Mesendoderm (in vitro differentiated cells): ENCODE data around the gene ANKRD10.
A peak's percentile ranks its signal among the peaks of the same experiment; 100 is the strongest.

ENCODE experiments used
- DNase-seq: peaks from one replicate; pipeline ENCODE4 v3.0.0; 2013
- H2AK5ac ChIP-seq: 2 replicates; pipeline ENCODE4 v1.6.1; 2013; ENCODE audit warnings: low read length, inconsistent platforms
- H2BK120ac ChIP-seq: 2 replicates; pipeline ENCODE4 v1.6.1; 2013; ENCODE audit warnings: low read depth, mild to moderate bottlenecking, low read length, moderate library complexity, mixed read lengths
- H2BK15ac ChIP-seq: replicated peaks from 2 replicates; pipeline ENCODE4 v1.6.1; 2013; ENCODE audit warnings: low read depth, mild to moderate bottlenecking, moderate library complexity
- H2BK5ac ChIP-seq: 2 replicates; pipeline ENCODE4 v1.6.1; 2013; ENCODE audit warnings: low read length, inconsistent platforms
- H3K18ac ChIP-seq: 2 replicates; pipeline ENCODE4 v1.6.1; 2013; ENCODE audit warnings: mild to moderate bottlenecking, low read length, mixed read lengths
- H3K23ac ChIP-seq: one replicate; pipeline ENCODE4 v1.6.1; 2013; ENCODE audit warnings: low read length
- H3K27ac ChIP-seq: 2 replicates; pipeline ENCODE4 v1.5.1; 2013; ENCODE audit warnings: low read depth, mild to moderate bottlenecking, inconsistent platforms, low read length, moderate library complexity
- H3K27me3 ChIP-seq: 2 replicates; pipeline ENCODE4 v1.6.1; 2013; ENCODE audit warnings: low read length, control low read depth, mild to moderate bottlenecking, inconsistent platforms; ENCODE audit not compliant: insufficient read depth, poor library complexity
- H3K36me3 ChIP-seq: 2 replicates; pipeline ENCODE4 v1.6.1; 2013; ENCODE audit warnings: low read length, inconsistent platforms; ENCODE audit not compliant: control insufficient read depth, insufficient read depth
- H3K4ac ChIP-seq: one replicate; pipeline ENCODE4 v1.6.1; 2013; ENCODE audit warnings: low read depth, mild to moderate bottlenecking, low read length, moderate library complexity
- H3K4me1 ChIP-seq: 2 replicates; pipeline ENCODE4 v1.6.1; 2013; ENCODE audit warnings: low read depth, low read length, inconsistent platforms; ENCODE audit not compliant: control insufficient read depth
- H3K4me2 ChIP-seq: 2 replicates; pipeline ENCODE4 v1.6.1; 2013; ENCODE audit warnings: low read length
- H3K4me3 ChIP-seq: 2 replicates; pipeline ENCODE4 v1.5.1; 2013; ENCODE audit warnings: mild to moderate bottlenecking, low read length
- H3K56ac ChIP-seq: one replicate; pipeline ENCODE4 v1.6.1; 2013; ENCODE audit warnings: low read length
- H3K79me1 ChIP-seq: 2 replicates; pipeline ENCODE4 v1.6.1; 2013; ENCODE audit warnings: low read length, inconsistent platforms
- H3K79me2 ChIP-seq: 2 replicates; pipeline ENCODE4 v1.6.1; 2013; ENCODE audit warnings: mild to moderate bottlenecking, low read length; ENCODE audit not compliant: control insufficient read depth, insufficient read depth
- H3K9ac ChIP-seq: 2 replicates; pipeline ENCODE4 v1.6.1; 2013; ENCODE audit warnings: low read length, inconsistent platforms
- H4K5ac ChIP-seq: one replicate; pipeline ENCODE4 v1.6.1; 2013; ENCODE audit warnings: low read length
- H4K8ac ChIP-seq: one replicate; pipeline ENCODE4 v1.6.1; 2013; ENCODE audit warnings: low read depth, mild to moderate bottlenecking, control low read depth, low read length, moderate library complexity
- WGBS: extraction: QIAGEN DNeasy Blood & Tissue Kit; methylation state at CpG from one replicate; pipeline ENCODE4 v1.1.7; 2013; ENCODE audit warnings: low lambda C conversion rate, missing lambda C conversion rate; ENCODE audit not compliant: insufficient coverage; ENCODE audit errors: extremely low coverage; 5-methylcytosine and 5-hydroxymethylcytosine counted together

ANKRD10 gene

GRCh38 chr13:110879482-110879881, 35.4 kb downstream of the ANKRD10 start:
- Histone ChIP-seq H3K23ac (no peak overlapping the region), H2BK120ac (no peak overlapping the region), H3K18ac (no peak overlapping the region), H3K79me2 (no peaks in the 10 kb centered on the region), H3K9ac (no peak overlapping the region), H3K27ac (no peak overlapping the region), H3K36me3 (no peaks in the 10 kb centered on the region), H3K27me3 (no peaks in the 10 kb centered on the region), H3K4me3 (no peak overlapping the region), H2BK15ac (no peak overlapping the region), H4K5ac (no peak overlapping the region), H3K4me2 (no peak overlapping the region), H2BK5ac (no peak overlapping the region), H3K4me1 (no peaks in the 10 kb centered on the region), H3K4ac (no peak overlapping the region), H4K8ac (no peak overlapping the region), H3K79me1 (no peaks in the 10 kb centered on the region), H2AK5ac (no peak overlapping the region), H3K56ac (no peak overlapping the region)
- no peak for DNase-seq
- WGBS = no CpG with 5 or more reads among the region's 15 CpGs

- no peak overlapping the region for H3K23ac ChIP-seq
- H3K4ac ChIP-seq = no peak overlapping the region
- H3K4me1 ChIP-seq = no peaks in the 10 kb centered on the region
- no peak overlapping the region for H4K5ac ChIP-seq
- H3K27ac ChIP-seq = no peak overlapping the region
- WGBS = no CpG with 5 or more reads among the region's 4 CpGs
- no peak overlapping the region for H3K18ac ChIP-seq
- no peak overlapping the region for H3K4me2 ChIP-seq
- no peak overlapping the region for H4K8ac ChIP-seq
- H2BK15ac ChIP-seq = no peak overlapping the region
- no peaks in the 10 kb centered on the region for H3K79me1 ChIP-seq
- no peaks in the 10 kb centered on the region for H3K79me2 ChIP-seq
- H2BK5ac ChIP-seq = no peak overlapping the region
- DNase-seq = no peak
- H3K56ac ChIP-seq = no peak overlapping the region
- no peak overlapping the region for H3K9ac ChIP-seq
- no peak overlapping the region for H3K4me3 ChIP-seq
- H3K36me3 ChIP-seq = no peaks in the 10 kb centered on the region
- H3K27me3 ChIP-seq = no peaks in the 10 kb centered on the region
- no peak overlapping the region for H2AK5ac ChIP-seq
- H2BK120ac ChIP-seq = no peak overlapping the region
Observed at GRCh38 chr13:110877737-110878258, 37.1 kb downstream of the ANKRD10 start.

- H3K18ac ChIP-seq = no peak overlapping the region
- H2BK15ac ChIP-seq = no peak overlapping the region
- no peak overlapping the region for H2BK120ac ChIP-seq
- no peak overlapping the region for H2AK5ac ChIP-seq
- no peak overlapping the region for H3K23ac ChIP-seq
- H3K4me1 ChIP-seq = no peaks in the 10 kb centered on the region
- H3K56ac ChIP-seq = no peak overlapping the region
- peak; percentile 68 for DNase-seq
- no peak overlapping the region for H3K27ac ChIP-seq
- no peak overlapping the region for H2BK5ac ChIP-seq
- H3K27me3 ChIP-seq = no peaks in the 10 kb centered on the region
- no peaks in the 10 kb centered on the region for H3K36me3 ChIP-seq
- WGBS = no CpG with 5 or more reads among the region's 3 CpGs
- H3K79me2 ChIP-seq = no peaks in the 10 kb centered on the region
- H3K4me3 ChIP-seq = no peak overlapping the region
- H3K9ac ChIP-seq = no peak overlapping the region
- no peaks in the 10 kb centered on the region for H3K79me1 ChIP-seq
- no peak overlapping the region for H4K5ac ChIP-seq
- H3K4ac ChIP-seq = no peak overlapping the region
- H4K8ac ChIP-seq = no peak overlapping the region
- no peak overlapping the region for H3K4me2 ChIP-seq
Observed at GRCh38 chr13:110876609-110877008, 38.3 kb downstream of the ANKRD10 start.

- Histone ChIP-seq H2AK5ac (no peak overlapping the region), H3K4ac (no peak overlapping the region), H4K8ac (no peak overlapping the region), H3K23ac (no peak overlapping the region), H3K9ac (no peak overlapping the region), H3K56ac (no peak overlapping the region), H3K36me3 (no peaks in the 10 kb centered on the region), H3K79me1 (no peaks in the 10 kb centered on the region), H4K5ac (no peak overlapping the region), H2BK15ac (no peak overlapping the region), H2BK5ac (no peak overlapping the region), H3K79me2 (no peaks in the 10 kb centered on the region), H3K27me3 (no peaks in the 10 kb centered on the region), H3K18ac (no peak overlapping the region), H3K27ac (no peak overlapping the region), H3K4me1 (no peaks in the 10 kb centered on the region), H3K4me2 (no peak overlapping the region), H2BK120ac (no peak overlapping the region), H3K4me3 (no peak overlapping the region)
- WGBS = no CpG with 5 or more reads among the region's 8 CpGs
- DNase-seq = no peak
Observed at GRCh38 chr13:110875241-110875640, 39.6 kb downstream of the ANKRD10 start.

GRCh38 chr13:110874508-110874960, 40.3 kb downstream of the ANKRD10 start:
- Histone ChIP-seq H3K4me1 (no peaks in the 10 kb centered on the region), H3K4me2 (peak overlapping the region; percentile 25), H3K56ac (peak overlapping the region; percentile 80), H3K27ac (no peak overlapping the region), H3K4ac (no peak overlapping the region), H3K4me3 (no peak overlapping the region), H2BK120ac (no peak overlapping the region), H3K79me2 (no peaks in the 10 kb centered on the region), H2BK5ac (no peak overlapping the region), H3K79me1 (no peaks in the 10 kb centered on the region), H2AK5ac (no peak overlapping the region), H3K23ac (no peak overlapping the region), H4K5ac (no peak overlapping the region), H3K27me3 (no peaks in the 10 kb centered on the region), H2BK15ac (no peak overlapping the region), H3K9ac (peak overlapping the region; percentile 57), H3K36me3 (no peaks in the 10 kb centered on the region), H4K8ac (no peak overlapping the region), H3K18ac (no peak overlapping the region)
- no CpG with 5 or more reads among the region's 32 CpGs for WGBS
- peak; percentile 76 for DNase-seq
